ENCODE measurements around the gene MRPS18B.

The MRPS18B gene

GRCh38 chr6:30617565-30618269, at the start of gene MRPS18B:
MRPS18B (plus strand) TSS chr6:30617840; CDS start chr6:30617866, 26 bp downstream.
- DNase-seq (ENCODE audit: low read depth in 2 of 2), result peak; percentile 94 to 95

- no peak for DNase-seq (ENCODE audit: low read depth in 2 of 2)
Observed at GRCh38 chr6:30568245-30568644, 49.4 kb upstream of the MRPS18B start.

GRCh38 chr6:30570263-30570662, 47.4 kb upstream of the MRPS18B start:
- DNase-seq (ENCODE audit: low read depth in 2 of 2), result no peak

GRCh38 chr6:30570740-30571074, 46.9 kb upstream of the MRPS18B start:
- DNase-seq (ENCODE audit: low read depth in 2 of 2), result no peak

- DNase-seq (ENCODE audit: low read depth in 2 of 2), result peak; percentile 90 to 91
Observed at GRCh38 chr6:30571075-30571761, 46.4 kb upstream of the MRPS18B start, which contains the start of gene ABCF1. ABCF1 (plus strand) TSS chr6:30571442; CDS start chr6:30571488, 46 bp downstream.

GRCh38 chr6:30571762-30572082, 45.9 kb upstream of the MRPS18B start:
- no peak for DNase-seq (ENCODE audit: low read depth in 2 of 2)

- DNase-seq (ENCODE audit: low read depth in 2 of 2), result no peak
Observed at GRCh38 chr6:30572148-30572547, 45.5 kb upstream of the MRPS18B start.

GRCh38 chr6:30573113-30573512, 44.5 kb upstream of the MRPS18B start:
- DNase-seq (ENCODE audit: low read depth in 2 of 2), result no peak

GRCh38 chr6:30578051-30578450, 39.6 kb upstream of the MRPS18B start:
- DNase-seq (ENCODE audit: low read depth in 2 of 2), result no peak

- no peak for DNase-seq (ENCODE audit: low read depth in 2 of 2)
Observed at GRCh38 chr6:30583921-30584320, 33.7 kb upstream of the MRPS18B start.

GRCh38 chr6:30589754-30590358, 27.8 kb upstream of the MRPS18B start:
- DNase-seq (ENCODE audit: low read depth in 2 of 2), result no peak

- no peak for DNase-seq (ENCODE audit: low read depth in 2 of 2)
Observed at GRCh38 chr6:30590509-30590908, 27.1 kb upstream of the MRPS18B start.

- DNase-seq (ENCODE audit: low read depth in 2 of 2), result no peak
Observed at GRCh38 chr6:30591008-30591407, 26.6 kb upstream of the MRPS18B start.

GRCh38 chr6:30592287-30592686, 25.4 kb upstream of the MRPS18B start:
- no peak for DNase-seq (ENCODE audit: low read depth in 2 of 2)

- peak in 1 of 2 experiments; percentile 42 for DNase-seq (ENCODE audit: low read depth in 2 of 2)
Observed at GRCh38 chr6:30597315-30598144, 20.1 kb upstream of the MRPS18B start.

GRCh38 chr6:30598912-30599624, 18.6 kb upstream of the MRPS18B start:
- no peak for DNase-seq (ENCODE audit: low read depth in 2 of 2)

- no peak for DNase-seq (ENCODE audit: low read depth in 2 of 2)
Observed at GRCh38 chr6:30599625-30600324, 17.9 kb upstream of the MRPS18B start.

GRCh38 chr6:30600451-30600961, 17.1 kb upstream of the MRPS18B start:
- no peak for DNase-seq (ENCODE audit: low read depth in 2 of 2)

GRCh38 chr6:30601436-30601814, 16.2 kb upstream of the MRPS18B start:
- DNase-seq (ENCODE audit: low read depth in 2 of 2), result no peak

GRCh38 chr6:30601815-30602641, 15.6 kb upstream of the MRPS18B start:
- DNase-seq (ENCODE audit: low read depth in 2 of 2), result no peak
